BLaER1 treated with 17β-estradiol and CSF1 and Interleukin-3, amounts not matched to agents 10 nM and 100 nM (cell line): ENCODE data around the gene LUC7L.
"Not testable (repeated sequence)": the region's sequence is repeated elsewhere in the genome, so short reads cannot be mapped to it uniquely, and the experiment has no call there.

Experiments used
- H3K27ac ChIP-seq, 11 experiments: shearing (Covaris generic); formaldehyde crosslinking; 2 replicates each; pipeline ENCODE4 v1.8.1; 2022
- H3K27me3 ChIP-seq, 11 experiments: shearing (Covaris generic); formaldehyde crosslinking; 2 replicates each; pipeline ENCODE4 v1.8.1; 2022
- H3K36me3 ChIP-seq, 11 experiments: shearing (Covaris generic); formaldehyde crosslinking; 2 replicates each; pipeline ENCODE4 v1.8.1; 2022
- H3K4me1 ChIP-seq, 10 experiments: shearing (Covaris generic); formaldehyde crosslinking; 2 replicates each; pipeline ENCODE4 v1.8.1; 2022
- H3K4me2 ChIP-seq, 11 experiments: shearing (Covaris generic); formaldehyde crosslinking; 2 replicates each; pipeline ENCODE4 v1.8.1; 2022
- H3K4me3 ChIP-seq, 10 experiments: shearing (Covaris generic); formaldehyde crosslinking; 2 replicates each; pipeline ENCODE4 v1.8.1; 2022
- H3K9ac ChIP-seq, 11 experiments: shearing (Covaris generic); formaldehyde crosslinking; 2 replicates each; pipeline ENCODE4 v1.8.1; 2022
- H3K9me3 ChIP-seq, 11 experiments: shearing (Covaris generic); formaldehyde crosslinking; replicated peaks in 1 of 11; 2 replicates each; pipeline ENCODE4 v1.8.1; 2022
- H4K20me1 ChIP-seq, 11 experiments: shearing (Covaris generic); formaldehyde crosslinking; 2 replicates each; pipeline ENCODE4 v1.8.1; 2022
- Cebpa-rat ChIP-seq, 11 experiments: shearing (Covaris generic); IDR thresholded peaks; 2 replicates each; pipeline ENCODE4 v1.8.1; 2022

Gene LUC7L

GRCh38 chr16:220021-220420, 9.2 kb downstream of the LUC7L start:
- no peak for TF ChIP-seq Cebpa-rat (IDR thresholded peaks at IDR 0.05)
- peaks cover 99 to 100% (median 100%) of the 10 kb centered on the region in 11 experiments for H3K36me3 ChIP-seq
- peaks cover 67 to 100% (median 100%) of the 10 kb centered on the region in 11 experiments; a peak in 21 of 22 replicates for H4K20me1 ChIP-seq

GRCh38 chr16:212999-213398, 16.2 kb downstream of the LUC7L start:
- Histone ChIP-seq H3K9ac (peak overlapping the region in 3 of 11 experiments; percentile 6 to 26 (median 15); a peak in 4 of 22 replicates), H4K20me1 (peaks cover 86 to 100% (median 100%) of the 10 kb centered on the region in 11 experiments; a peak in 21 of 22 replicates), H3K27ac (no peak overlapping the region), H3K36me3 (peaks cover 100% of the 10 kb centered on the region in 11 experiments), H3K4me1 (peaks cover 0 to 11% (median 9%) of the 10 kb centered on the region in 10 experiments; a peak in 9 of 20 replicates), H3K4me2 (peak overlapping the region in 2 of 11 experiments; percentile 8 to 11; a peak in 2 of 22 replicates), H3K9me3 (no peaks in the 10 kb centered on the region), H3K4me3 (no peak overlapping the region), H3K27me3 (no peaks in the 10 kb centered on the region)
- TF ChIP-seq Cebpa-rat (IDR thresholded peaks at IDR 0.05), result no peak

More at GRCh38 chr16:220021-220420, 9.2 kb downstream of the LUC7L start:
- H3K27me3 ChIP-seq, result no peaks in the 10 kb centered on the region
- no peak overlapping the region for H3K27ac ChIP-seq
- no peak overlapping the region for H3K4me3 ChIP-seq
- H3K4me1 ChIP-seq, result peaks cover 0 to 5% (median 0%) of the 10 kb centered on the region in 10 experiments; a peak in 1 of 20 replicates
- no peaks in the 10 kb centered on the region for H3K9me3 ChIP-seq
- no peak overlapping the region for H3K9ac ChIP-seq
- H3K4me2 ChIP-seq, result no peak overlapping the region

- peaks cover 100% of the 10 kb centered on the region in 11 experiments for H3K36me3 ChIP-seq
- H3K27me3 ChIP-seq, H3K27ac ChIP-seq, H3K4me2 ChIP-seq, H3K4me3 ChIP-seq, H3K9ac ChIP-seq, H3K9me3 ChIP-seq: not testable (repeated sequence)
- peaks cover 0 to 11% (median 9%) of the 10 kb centered on the region in 10 experiments; a peak in 9 of 20 replicates for H3K4me1 ChIP-seq
- H4K20me1 ChIP-seq, result peaks cover 82 to 100% (median 100%) of the 10 kb centered on the region in 11 experiments; a peak in 21 of 22 replicates
Observed at GRCh38 chr16:211631-212180, 17.5 kb downstream of the LUC7L start.

GRCh38 chr16:209359-209758, 19.9 kb downstream of the LUC7L start:
- peaks cover 67 to 100% (median 100%) of the 10 kb centered on the region in 11 experiments; a peak in 21 of 22 replicates for H4K20me1 ChIP-seq
- not testable (repeated sequence) for H3K27me3 ChIP-seq, H3K9me3 ChIP-seq, H3K9ac ChIP-seq, H3K27ac ChIP-seq, H3K4me3 ChIP-seq, H3K4me2 ChIP-seq
- H3K36me3 ChIP-seq, result peaks cover 100% of the 10 kb centered on the region in 11 experiments
- H3K4me1 ChIP-seq, result peaks cover 0 to 11% (median 9%) of the 10 kb centered on the region in 10 experiments; a peak in 9 of 20 replicates

GRCh38 chr16:204046-204445, 25.2 kb downstream of the LUC7L start:
- not testable (repeated sequence) for H3K27me3 ChIP-seq, H3K27ac ChIP-seq, H3K4me1 ChIP-seq, H3K4me3 ChIP-seq, H3K9me3 ChIP-seq, H3K4me2 ChIP-seq, H3K9ac ChIP-seq
- H4K20me1 ChIP-seq, result peaks cover 17 to 98% (median 93%) of the 10 kb centered on the region in 11 experiments; a peak in 21 of 22 replicates
- peaks cover 94 to 99% (median 98%) of the 10 kb centered on the region in 11 experiments for H3K36me3 ChIP-seq

GRCh38 chr16:203246-203645, 26.0 kb downstream of the LUC7L start:
- H3K9me3 ChIP-seq, result no peaks in the 10 kb centered on the region
- H3K4me3 ChIP-seq, result no peak overlapping the region
- no peak overlapping the region for H3K4me2 ChIP-seq
- no peak overlapping the region for H3K27ac ChIP-seq
- H3K9ac ChIP-seq, result no peak overlapping the region
- TF ChIP-seq Cebpa-rat (IDR thresholded peaks at IDR 0.05), result no peak
- H3K4me1 ChIP-seq, result no peaks in the 10 kb centered on the region
- no peaks in the 10 kb centered on the region for H3K27me3 ChIP-seq
- H3K36me3 ChIP-seq, result peaks cover 94 to 99% (median 98%) of the 10 kb centered on the region in 11 experiments
- H4K20me1 ChIP-seq, result peaks cover 9 to 98% (median 93%) of the 10 kb centered on the region in 11 experiments; a peak in 21 of 22 replicates

- H3K9me3 ChIP-seq, result no peaks in the 10 kb centered on the region
- no peak overlapping the region for H3K27ac ChIP-seq
- H3K4me1 ChIP-seq, result no peaks in the 10 kb centered on the region
- H3K9ac ChIP-seq, result no peak overlapping the region
- no peak for TF ChIP-seq Cebpa-rat (IDR thresholded peaks at IDR 0.05)
- peaks cover 94 to 99% (median 98%) of the 10 kb centered on the region in 11 experiments for H3K36me3 ChIP-seq
- no peaks in the 10 kb centered on the region for H3K27me3 ChIP-seq
- H3K4me3 ChIP-seq, result no peak overlapping the region
- peaks cover 0 to 98% (median 93%) of the 10 kb centered on the region in 11 experiments; a peak in 21 of 22 replicates for H4K20me1 ChIP-seq
- no peak overlapping the region for H3K4me2 ChIP-seq
Observed at GRCh38 chr16:200388-200787, 28.9 kb downstream of the LUC7L start.

GRCh38 chr16:194516-194915, 34.7 kb downstream of the LUC7L start:
- TF ChIP-seq Cebpa-rat (IDR thresholded peaks at IDR 0.05), result no peak
- no peaks in the 10 kb centered on the region for H3K27me3 ChIP-seq
- no peak overlapping the region for H3K4me2 ChIP-seq
- peaks cover 100% of the 10 kb centered on the region in 11 experiments for H3K36me3 ChIP-seq
- no peaks in the 10 kb centered on the region for H3K9me3 ChIP-seq
- no peak overlapping the region for H3K27ac ChIP-seq
- peak overlapping the region in 1 of 11 experiments; percentile 6; a peak in 2 of 22 replicates for H3K9ac ChIP-seq
- no peak overlapping the region for H3K4me3 ChIP-seq
- H4K20me1 ChIP-seq, result peaks cover 5 to 100% (median 99%) of the 10 kb centered on the region in 11 experiments; a peak in 21 of 22 replicates
- H3K4me1 ChIP-seq, result no peaks in the 10 kb centered on the region

GRCh38 chr16:193441-193840, 35.8 kb downstream of the LUC7L start:
- no peaks in the 10 kb centered on the region for H3K4me1 ChIP-seq
- H3K4me3 ChIP-seq, result no peak overlapping the region
- H3K9me3 ChIP-seq, result no peaks in the 10 kb centered on the region
- no peak overlapping the region for H3K4me2 ChIP-seq
- H3K27ac ChIP-seq, result no peak overlapping the region
- H4K20me1 ChIP-seq, result peaks cover 5 to 100% (median 99%) of the 10 kb centered on the region in 11 experiments; a peak in 21 of 22 replicates
- TF ChIP-seq Cebpa-rat (IDR thresholded peaks at IDR 0.05), result no peak
- peaks cover 100% of the 10 kb centered on the region in 11 experiments for H3K36me3 ChIP-seq
- H3K27me3 ChIP-seq, result no peaks in the 10 kb centered on the region
- H3K9ac ChIP-seq, result no peak overlapping the region

GRCh38 chr16:192686-193085, 36.6 kb downstream of the LUC7L start:
- no peaks in the 10 kb centered on the region for H3K4me1 ChIP-seq
- H3K4me3 ChIP-seq, result no peak overlapping the region
- no peaks in the 10 kb centered on the region for H3K27me3 ChIP-seq
- TF ChIP-seq Cebpa-rat (IDR thresholded peaks at IDR 0.05), result no peak
- peaks cover 100% of the 10 kb centered on the region in 11 experiments for H3K36me3 ChIP-seq
- H4K20me1 ChIP-seq, result peaks cover 5 to 100% (median 99%) of the 10 kb centered on the region in 11 experiments; a peak in 21 of 22 replicates
- no peaks in the 10 kb centered on the region for H3K9me3 ChIP-seq
- H3K27ac ChIP-seq, result no peak overlapping the region
- H3K4me2 ChIP-seq, result no peak overlapping the region
- H3K9ac ChIP-seq, result no peak overlapping the region
